Activated CD8-positive, alpha-beta T cell treated with anti-CD3 and anti-CD28 coated beads for 36 hours (primary cell): ENCODE data around the gene SAP30L. TPM values are rescaled to one million over a fixed set of nuclear protein-coding genes. Genes with fewer than 3 reads are reported as not detected.

ENCODE experiments used
- ATAC-seq: fragments of 200-7000 bp; cut with Tn5 transposase; one replicate; pipeline ENCODE4 v1.10.0; 2021; ENCODE audit warnings: mild to moderate bottlenecking, moderate library complexity
- CTCF ChIA-PET: fragments of 350-600 bp; sonication (Branson Sonifier 250); formaldehyde crosslinking; loops from one replicate; lab custom pipeline; 2021; ENCODE audit warnings: antibody characterized with exemption; lab: Charles Lee
- POLR2A ChIA-PET: fragments of 350-600 bp; sonication (Branson Sonifier 250); formaldehyde crosslinking; loops from one replicate; lab custom pipeline; 2021; ENCODE audit warnings: antibody characterized with exemption; lab: Charles Lee
- DNase-seq: peaks from one replicate; pipeline ENCODE4 v3.0.0-alpha.2; 2020
- H3K27ac Mint-ChIP-seq: one replicate; pipeline ENCODE4 v1.8.0; 2021; ENCODE audit warnings: mild to moderate bottlenecking, mixed read lengths
- H3K27me3 Mint-ChIP-seq: one replicate; pipeline ENCODE4 v1.8.0; 2021; ENCODE audit warnings: mixed read lengths
- H3K36me3 Mint-ChIP-seq: one replicate; pipeline ENCODE4 v1.8.0; 2021; ENCODE audit warnings: low read depth, mixed read lengths
- H3K4me1 Mint-ChIP-seq: one replicate; pipeline ENCODE4 v1.8.0; 2021; ENCODE audit warnings: low read depth, mixed read lengths
- H3K4me3 Mint-ChIP-seq: one replicate; pipeline ENCODE4 v1.8.0; 2021; ENCODE audit warnings: mild to moderate bottlenecking, moderate library complexity, mixed read lengths
- H3K9me3 Mint-ChIP-seq: one replicate; pipeline ENCODE4 v1.8.0; 2021; ENCODE audit warnings: mixed read lengths
- CTCF ChIP-seq: fragments of 200-600 bp; IDR thresholded peaks from one replicate; pipeline ENCODE4 v1.8.0; 2022; ENCODE audit warnings: antibody characterized with exemption, mild to moderate bottlenecking
- intact Hi-C: fragments of 100-400 bp; cut with micrococcal nuclease; formaldehyde crosslinking; loops from one replicate; pipeline ENCODE4 v1.10.0; 2022
- total RNA-seq, 2 experiments: library from RNA; stranded (reverse); gene quantifications; one replicate each; pipeline ENCODE4 v1.2.3, GENCODE V29; 2021

Gene SAP30L
- total RNA-seq, 2 experiments from 2014 or later, result 24.6 to 31.7 TPM

- no peak for ATAC-seq
- TF ChIP-seq CTCF, result no peak
- no peak for DNase-seq
- ChIA-PET POLR2A (interaction anchor here (1.2 to 1.4 kb wide), 2 partner anchors 12 to 14 kb away, joined by 3 to 6 read pairs; no protein-coding TSS in a partner anchor), CTCF (interaction anchor here (2.5 to 2.6 kb wide), 2 partner anchors 12 to 18 kb away, joined by 15 read pairs; no protein-coding TSS in a partner anchor)
- Mint-ChIP-seq H3K27me3 (peaks cover 77% of the 10 kb centered on the region), H3K4me3 (no peak overlapping the region), H3K9me3 (no peaks in the 10 kb centered on the region), H3K27ac (no peak overlapping the region), H3K4me1 (peaks cover 26% of the 10 kb centered on the region), H3K36me3 (no peaks in the 10 kb centered on the region)
- intact Hi-C loops, result no loop called here
These were observed 40.1 kb downstream of the SAP30L start for GRCh38 chr5:154485850-154486426.

GRCh38 chr5:154486427-154486866 lies 40.6 kb downstream of the SAP30L start:
- CTCF ChIA-PET, result interaction anchor here (2.5 to 2.6 kb wide), 2 partner anchors 12 to 19 kb away, joined by 15 read pairs; no protein-coding TSS in a partner anchor

GRCh38 chr5:154487541-154487940 lies 41.7 kb downstream of the SAP30L start:
- ATAC-seq, result peak; percentile 98
- ChIA-PET POLR2A (interaction anchor here (0.9 to 1.0 kb wide), 2 partner anchors 10 to 21 kb away, joined by 3 read pairs; no protein-coding TSS in a partner anchor), CTCF (interaction anchor here (0.6 to 2.5 kb wide), 2 partner anchors 20 to 23 kb away, joined by 3 to 15 read pairs; no protein-coding TSS in a partner anchor)
- peaks cover 68% of the 10 kb centered on the region for H3K27me3 Mint-ChIP-seq
- no peak overlapping the region for H3K4me3 Mint-ChIP-seq
- TF ChIP-seq CTCF, result no peak
- no peak overlapping the region for H3K27ac Mint-ChIP-seq
- no peaks in the 10 kb centered on the region for H3K9me3 Mint-ChIP-seq
- intact Hi-C loops, result no loop called here
- peaks cover 26% of the 10 kb centered on the region for H3K4me1 Mint-ChIP-seq
- peak; percentile 77 for DNase-seq
- no peaks in the 10 kb centered on the region for H3K36me3 Mint-ChIP-seq

More at GRCh38 chr5:154486427-154486866, 40.6 kb downstream of the SAP30L start:
- no peak overlapping the region for H3K27ac Mint-ChIP-seq
- no peak for ATAC-seq
- H3K4me1 Mint-ChIP-seq, result peaks cover 26% of the 10 kb centered on the region
- no peaks in the 10 kb centered on the region for H3K9me3 Mint-ChIP-seq
- peaks cover 72% of the 10 kb centered on the region for H3K27me3 Mint-ChIP-seq
- POLR2A ChIA-PET, result interaction anchor here (1.0 to 1.4 kb wide), 2 partner anchors 9 to 15 kb away, joined by 3 to 6 read pairs; no protein-coding TSS in a partner anchor
- TF ChIP-seq CTCF, result no peak
- H3K4me3 Mint-ChIP-seq, result no peak overlapping the region
- DNase-seq, result no peak
- H3K36me3 Mint-ChIP-seq, result no peaks in the 10 kb centered on the region
- intact Hi-C loops, result no loop called here

GRCh38 chr5:154491941-154492340 lies 46.1 kb downstream of the SAP30L start:
- Mint-ChIP-seq H3K9me3 (no peaks in the 10 kb centered on the region), H3K4me3 (no peak overlapping the region), H3K4me1 (peaks cover 9% of the 10 kb centered on the region), H3K27me3 (peaks cover 48% of the 10 kb centered on the region), H3K36me3 (no peaks in the 10 kb centered on the region), H3K27ac (no peak overlapping the region)
- DNase-seq (no peak), ATAC-seq (no peak)
- POLR2A ChIA-PET, result interaction anchor here (1.1 kb wide), 1 partner anchor 24 kb away, joined by 4 read pairs; no protein-coding TSS in a partner anchor
- TF ChIP-seq CTCF, result no peak
- CTCF ChIA-PET, result no interaction called here
- intact Hi-C loops, result no loop called here

- Mint-ChIP-seq H3K4me3 (no peak overlapping the region), H3K9me3 (no peaks in the 10 kb centered on the region), H3K36me3 (no peaks in the 10 kb centered on the region), H3K4me1 (no peaks in the 10 kb centered on the region), H3K27me3 (peaks cover 49% of the 10 kb centered on the region), H3K27ac (no peak overlapping the region)
- ATAC-seq, result no peak
- DNase-seq, result no peak
- ChIA-PET CTCF (interaction anchor here (1.1 kb wide), 1 partner anchor 27 kb away, joined by 3 read pairs; no protein-coding TSS in a partner anchor), POLR2A (no interaction called here)
- intact Hi-C loops, result no loop called here
- no peak for TF ChIP-seq CTCF
These were observed 47.5 kb downstream of the SAP30L start for GRCh38 chr5:154493274-154493673.
